H1 (cell line): ENCODE results near the gene KPNA4.

Experiments
- CTCF ChIP-seq, 3 experiments: IDR thresholded peaks; 1 replicate in 2 of 3; 2 replicates in 1 of 3; pipeline versions ENCODE4 v1.5.1 to v1.6.1; 2011; ENCODE audit warnings: low read length in 3 of 3, mild to moderate bottlenecking in 3 of 3, inconsistent platforms in 2 of 3, low read depth in 1 of 3, moderate library complexity in 1 of 3; ENCODE audit not compliant: insufficient read depth in 1 of 3; ENCODE audit errors: control extremely low read depth in 1 of 3
- EP300 ChIP-seq, 2 experiments: IDR thresholded peaks; 1 replicate in 1 of 2; 2 replicates in 1 of 2; pipeline ENCODE4 v1.6.1; 2011 to 2012; ENCODE audit warnings: low read depth in 2 of 2, low read length in 2 of 2, mild to moderate bottlenecking in 2 of 2, borderline replicate concordance in 1 of 2, inconsistent platforms in 1 of 2, moderate library complexity in 1 of 2
- EZH2 ChIP-seq: fragments of 200-600 bp; sonication (generic); IDR thresholded peaks from 2 replicates; pipeline ENCODE4 v1.7.1; 2012; ENCODE audit warnings: low read depth, mild to moderate bottlenecking, moderate library complexity, low read length, inconsistent platforms; ENCODE audit not compliant: severe bottlenecking
- HDAC6 ChIP-seq: IDR thresholded peaks from one replicate; pipeline ENCODE4 v1.7.1; 2012; ENCODE audit warnings: low read depth, mild to moderate bottlenecking, inconsistent platforms, low read length, moderate library complexity
- JUND ChIP-seq: IDR thresholded peaks from 2 replicates; pipeline ENCODE4 v1.6.1; 2011; ENCODE audit warnings: mild to moderate bottlenecking, improper control_type of control experiment, low read length
- KDM5A ChIP-seq: fragments of 200-600 bp; IDR thresholded peaks from 2 replicates; pipeline ENCODE4 v1.7.1; 2012; ENCODE audit warnings: mild to moderate bottlenecking, low read length, inconsistent platforms, mixed read lengths
- MAX ChIP-seq: IDR thresholded peaks from 2 replicates; pipeline ENCODE4 v1.6.1; 2012; ENCODE audit warnings: inconsistent platforms
- POLR2A ChIP-seq, 2 experiments: IDR thresholded peaks; 1 replicate in 1 of 2; 2 replicates in 1 of 2; pipeline ENCODE4 v1.6.1; 2011; ENCODE audit warnings: low read depth in 2 of 2, low read length in 2 of 2, mild to moderate bottlenecking in 2 of 2; ENCODE audit errors: control extremely low read depth in 1 of 2
- POLR2AphosphoS5 ChIP-seq: IDR thresholded peaks from 2 replicates; pipeline ENCODE4 v1.6.1; 2011; ENCODE audit warnings: low read depth, low read length
- RFX5 ChIP-seq: IDR thresholded peaks from 2 replicates; pipeline ENCODE4 v1.6.1; 2011; ENCODE audit warnings: low read depth, low read length, improper control_type of control experiment, borderline replicate concordance
- SP1 ChIP-seq: IDR thresholded peaks from 2 replicates; pipeline ENCODE4 v1.6.1; 2011; ENCODE audit warnings: low read depth, low read length

- no peak for TF ChIP-seq SP1
- no peak for TF ChIP-seq POLR2AphosphoS5
- TF ChIP-seq KDM5A: no peak
- no peak for TF ChIP-seq CTCF (IDR thresholded peaks at IDR 0.05; ENCODE audit: control extremely low read depth in 1 of 3, insufficient read depth in 1 of 3, low read depth in 1 of 3, low read length in 3 of 3)
- no peak for TF ChIP-seq EP300 (IDR thresholded peaks at IDR 0.05; ENCODE audit: borderline replicate concordance in 1 of 2, low read depth in 2 of 2, low read length in 2 of 2)
- no peak for TF ChIP-seq EZH2
- TF ChIP-seq JUND: no peak
- no peak for TF ChIP-seq HDAC6
- no peak for TF ChIP-seq MAX
- TF ChIP-seq POLR2A (IDR thresholded peaks at IDR 0.05; ENCODE audit: control extremely low read depth in 1 of 2, low read depth in 2 of 2, low read length in 2 of 2): no peak
- no peak for TF ChIP-seq RFX5
These were observed 33.5 kb upstream of the KPNA4 start for GRCh38 chr3:160598865-160599264.
